KMS-11 (cell line): ENCODE data around the gene C19orf53.

Experiments used
- H2AFZ ChIP-seq: fragments of 200-600 bp; sonication (generic); 2 replicates; pipeline ENCODE4 v1.6.1; 2016; ENCODE audit warnings: antibody characterized with exemption, mixed run types, low read depth
- H3K27ac ChIP-seq: fragments of 200-600 bp; sonication (generic); 2 replicates; pipeline ENCODE4 v1.6.1; 2016; ENCODE audit warnings: mild to moderate bottlenecking, mixed run types
- H3K27me3 ChIP-seq: fragments of 200-600 bp; sonication (generic); 2 replicates; pipeline ENCODE4 v1.6.1; 2017; ENCODE audit warnings: mild to moderate bottlenecking, low read depth, mixed run types, moderate library complexity; ENCODE audit not compliant: insufficient read depth
- H3K36me3 ChIP-seq: fragments of 200-600 bp; sonication (generic); 2 replicates; pipeline ENCODE4 v1.6.1; 2017; ENCODE audit warnings: mild to moderate bottlenecking, mixed run types; ENCODE audit not compliant: insufficient read depth
- H3K4me1 ChIP-seq: fragments of 200-600 bp; sonication (generic); 2 replicates; pipeline ENCODE4 v1.6.1; 2016; ENCODE audit warnings: mild to moderate bottlenecking, low read depth, mixed run types; ENCODE audit not compliant: poor library complexity, severe bottlenecking
- H3K4me2 ChIP-seq: fragments of 200-600 bp; sonication (generic); 2 replicates; pipeline ENCODE4 v1.7.0; 2016; ENCODE audit warnings: mild to moderate bottlenecking, mixed run types
- H3K4me3 ChIP-seq: fragments of 200-600 bp; sonication (generic); IDR thresholded peaks from 2 replicates; pipeline ENCODE4 v1.6.1; 2017; ENCODE audit warnings: low read depth, low read length, mixed read lengths; ENCODE audit not compliant: insufficient read depth
- H3K79me2 ChIP-seq: fragments of 200-600 bp; sonication (generic); 2 replicates; pipeline ENCODE4 v1.6.1; 2016; ENCODE audit warnings: low read depth, mixed run types; ENCODE audit not compliant: insufficient read depth
- H3K9ac ChIP-seq: fragments of 200-600 bp; sonication (generic); 2 replicates; pipeline ENCODE4 v1.6.1; 2016; ENCODE audit warnings: mild to moderate bottlenecking, mixed run types
- H4K20me1 ChIP-seq: fragments of 200-600 bp; sonication (generic); 2 replicates; pipeline ENCODE4 v1.6.1; 2016; ENCODE audit warnings: mild to moderate bottlenecking, mixed run types; ENCODE audit not compliant: insufficient read depth
- CTCF ChIP-seq: fragments of 200-600 bp; sonication (generic); conservative IDR thresholded peaks from 2 replicates; pipeline ENCODE4 v1.6.1; 2017; ENCODE audit warnings: low read depth, mild to moderate bottlenecking, antibody characterized with exemption, low read length, moderate library complexity, mixed read lengths

Gene C19orf53

GRCh38 chr19:13741893-13742292, 32.4 kb upstream of the C19orf53 start:
- no peak overlapping the region for H2AFZ ChIP-seq
- H3K4me2 ChIP-seq, result no peak overlapping the region
- H3K4me3 ChIP-seq, result no peak overlapping the region
- no peaks in the 10 kb centered on the region for H3K36me3 ChIP-seq
- no peak overlapping the region for H3K9ac ChIP-seq
- H3K4me1 ChIP-seq, result no peaks in the 10 kb centered on the region
- no peaks in the 10 kb centered on the region for H3K79me2 ChIP-seq
- TF ChIP-seq CTCF, result no peak
- H3K27me3 ChIP-seq, result no peaks in the 10 kb centered on the region
- no peak overlapping the region for H3K27ac ChIP-seq
- H4K20me1 ChIP-seq, result no peaks in the 10 kb centered on the region

GRCh38 chr19:13742756-13743155, 31.5 kb upstream of the C19orf53 start:
- no peak for TF ChIP-seq CTCF
- Histone ChIP-seq H3K36me3 (no peaks in the 10 kb centered on the region), H2AFZ (no peak overlapping the region), H3K79me2 (no peaks in the 10 kb centered on the region), H3K9ac (no peak overlapping the region), H3K4me2 (no peak overlapping the region), H3K27me3 (no peaks in the 10 kb centered on the region), H3K27ac (no peak overlapping the region), H3K4me1 (no peaks in the 10 kb centered on the region), H3K4me3 (no peak overlapping the region), H4K20me1 (no peaks in the 10 kb centered on the region)

- Histone ChIP-seq H3K4me3 (no peak overlapping the region), H3K4me1 (peaks cover 7% of the 10 kb centered on the region), H3K79me2 (peaks cover 8% of the 10 kb centered on the region; the same call in 1 of the 2 replicates), H3K36me3 (no peaks in the 10 kb centered on the region), H4K20me1 (no peaks in the 10 kb centered on the region), H2AFZ (no peak overlapping the region), H3K4me2 (no peak overlapping the region), H3K9ac (no peak overlapping the region), H3K27me3 (no peaks in the 10 kb centered on the region), H3K27ac (no peak overlapping the region)
- TF ChIP-seq CTCF, result no peak
Observed at GRCh38 chr19:13744174-13744573, 30.1 kb upstream of the C19orf53 start.

GRCh38 chr19:13747098-13747453, 27.2 kb upstream of the C19orf53 start:
- Histone ChIP-seq H3K4me2 (peak overlapping the region; percentile 25; the same call in 1 of the 2 replicates), H3K9ac (no peak overlapping the region), H3K79me2 (peaks cover 9% of the 10 kb centered on the region; the same call in 1 of the 2 replicates), H3K27ac (no peak overlapping the region), H3K27me3 (no peaks in the 10 kb centered on the region), H4K20me1 (no peaks in the 10 kb centered on the region), H3K4me3 (no peak overlapping the region), H3K36me3 (no peaks in the 10 kb centered on the region), H3K4me1 (peaks cover 7% of the 10 kb centered on the region), H2AFZ (peak overlapping the region; percentile 86)
- no peak for TF ChIP-seq CTCF
